ENCODE measurements around the gene SORCS2. TPM values are rescaled to one million over a fixed set of nuclear protein-coding genes. Genes with fewer than 3 reads are reported as not detected.

The SORCS2 gene
- total RNA-seq, 1 donor from 2014 or later: 5.2 TPM

GRCh38 chr4:7687796-7688195 is 495.5 kb downstream of the SORCS2 start:
- Mint-ChIP-seq H3K4me1 (peaks cover 3% of the 10 kb centered on the region), H3K27me3 (ENCODE audit: insufficient read depth, low read depth) (no peaks in the 10 kb centered on the region), H3K36me3 (peaks cover 11% of the 10 kb centered on the region), H3K4me3 (no peak overlapping the region), H3K9me3 (peaks cover 5% of the 10 kb centered on the region), H3K27ac (no peak overlapping the region)
- no peaks in the 10 kb centered on the region for H3F3A ChIP-seq (ENCODE audit: low read depth)
- no peak overlapping the region for H3K4me3 ChIP-seq
- H3K27ac ChIP-seq: no peak overlapping the region
- no peaks in the 10 kb centered on the region for H3K79me2 ChIP-seq (ENCODE audit: low read depth)
- no peaks in the 10 kb centered on the region for H4K20me1 ChIP-seq (ENCODE audit: low read depth)
- H3K9ac ChIP-seq: no peak overlapping the region
- no peak for DNase-seq (ENCODE audit: low spot score)
- no peaks in the 10 kb centered on the region for H3K36me3 ChIP-seq
- no peaks in the 10 kb centered on the region for H3K4me1 ChIP-seq
- H3K4me2 ChIP-seq: no peak overlapping the region
- TF ChIP-seq EZH2 (IDR thresholded peaks at IDR 0.05) (no peak), CTCF (IDR thresholded peaks at IDR 0.05) (no peak), EZH2phosphoT487 (IDR thresholded peaks at IDR 0.05) (no peak)
- no peak overlapping the region for H2AFZ ChIP-seq (replicated peaks)
- no peaks in the 10 kb centered on the region for H3K9me3 ChIP-seq (ENCODE audit: low read depth)
- H3K27me3 ChIP-seq: no peaks in the 10 kb centered on the region

- Mint-ChIP-seq H3K27ac (no peak overlapping the region), H3K4me1 (no peaks in the 10 kb centered on the region), H3K27me3 (ENCODE audit: insufficient read depth, low read depth) (peaks cover 4% of the 10 kb centered on the region), H3K4me3 (no peak overlapping the region), H3K9me3 (no peaks in the 10 kb centered on the region), H3K36me3 (no peaks in the 10 kb centered on the region)
- Histone ChIP-seq H3K36me3 (no peaks in the 10 kb centered on the region), H3K4me2 (no peak overlapping the region), H4K20me1 (ENCODE audit: low read depth) (no peaks in the 10 kb centered on the region), H3K27me3 (no peaks in the 10 kb centered on the region), H3K27ac (no peak overlapping the region), H3K9ac (no peak overlapping the region), H3F3A (ENCODE audit: low read depth) (no peaks in the 10 kb centered on the region), H3K4me3 (no peak overlapping the region), H3K4me1 (no peaks in the 10 kb centered on the region), H2AFZ (replicated peaks) (no peak overlapping the region), H3K9me3 (ENCODE audit: low read depth) (no peaks in the 10 kb centered on the region), H3K79me2 (ENCODE audit: low read depth) (no peaks in the 10 kb centered on the region)
- DNase-seq (ENCODE audit: low spot score): no peak
- TF ChIP-seq EZH2 (IDR thresholded peaks at IDR 0.05) (no peak), CTCF (IDR thresholded peaks at IDR 0.05) (no peak), EZH2phosphoT487 (IDR thresholded peaks at IDR 0.05) (no peak)
Measured at GRCh38 chr4:7689773-7690693, 497.7 kb downstream of the SORCS2 start.

GRCh38 chr4:7691061-7691460 is 498.7 kb downstream of the SORCS2 start:
- Histone ChIP-seq H3K27me3 (no peaks in the 10 kb centered on the region), H3K36me3 (no peaks in the 10 kb centered on the region), H3K4me2 (no peak overlapping the region), H3K4me3 (no peak overlapping the region), H4K20me1 (ENCODE audit: low read depth) (no peaks in the 10 kb centered on the region), H3K79me2 (ENCODE audit: low read depth) (no peaks in the 10 kb centered on the region), H2AFZ (replicated peaks) (no peak overlapping the region), H3K9me3 (ENCODE audit: low read depth) (no peaks in the 10 kb centered on the region), H3F3A (ENCODE audit: low read depth) (no peaks in the 10 kb centered on the region), H3K9ac (no peak overlapping the region), H3K27ac (no peak overlapping the region), H3K4me1 (no peaks in the 10 kb centered on the region)
- no peak for DNase-seq (ENCODE audit: low spot score)
- Mint-ChIP-seq H3K36me3 (no peaks in the 10 kb centered on the region), H3K9me3 (no peaks in the 10 kb centered on the region), H3K27me3 (ENCODE audit: insufficient read depth, low read depth) (peaks cover 4% of the 10 kb centered on the region), H3K27ac (peak overlapping the region; percentile 50), H3K4me1 (no peaks in the 10 kb centered on the region), H3K4me3 (no peak overlapping the region)
- TF ChIP-seq EZH2phosphoT487 (IDR thresholded peaks at IDR 0.05): no peak

- TF ChIP-seq EZH2phosphoT487 (IDR thresholded peaks at IDR 0.05) (no peak), EZH2 (IDR thresholded peaks at IDR 0.05) (no peak), CTCF (IDR thresholded peaks at IDR 0.05) (no peak)
- H3K79me2 ChIP-seq (ENCODE audit: low read depth): no peaks in the 10 kb centered on the region
- no peaks in the 10 kb centered on the region for H4K20me1 ChIP-seq (ENCODE audit: low read depth)
- no peaks in the 10 kb centered on the region for H3K4me1 ChIP-seq
- H3K27me3 Mint-ChIP-seq (ENCODE audit: insufficient read depth, low read depth): peaks cover 6% of the 10 kb centered on the region
- DNase-seq (ENCODE audit: low spot score): no peak
- H2AFZ ChIP-seq (replicated peaks): no peak overlapping the region
- H3K4me3 Mint-ChIP-seq: no peak overlapping the region
- no peaks in the 10 kb centered on the region for H3K4me1 Mint-ChIP-seq
- no peak overlapping the region for H3K27ac Mint-ChIP-seq
- no peaks in the 10 kb centered on the region for H3K36me3 ChIP-seq
- no peak overlapping the region for H3K27ac ChIP-seq
- H3K36me3 Mint-ChIP-seq: no peaks in the 10 kb centered on the region
- H3K4me2 ChIP-seq: no peak overlapping the region
- H3K27me3 ChIP-seq: no peaks in the 10 kb centered on the region
- no peak overlapping the region for H3K4me3 ChIP-seq
- H3K9ac ChIP-seq: no peak overlapping the region
- no peaks in the 10 kb centered on the region for H3F3A ChIP-seq (ENCODE audit: low read depth)
- H3K9me3 ChIP-seq (ENCODE audit: low read depth): no peaks in the 10 kb centered on the region
- H3K9me3 Mint-ChIP-seq: no peaks in the 10 kb centered on the region
Measured at GRCh38 chr4:7691982-7692381, 499.6 kb downstream of the SORCS2 start.

Data from neural progenitor cell (in vitro differentiated cells).